SK-N-SH treated with all-trans-retinoic acid at 6 μM for 48 hours (cell line): ENCODE data around the gene SPR.

ENCODE experiments used
- ATAC-seq: fragments of 200-7000 bp; cut with Tn5 transposase; 3 replicates; pipeline ENCODE4 v1.9.1; 2020; ENCODE audit warnings: mild to moderate bottlenecking, moderate library complexity
- ARNTL ChIP-seq: fragments of 450-650 bp; formaldehyde crosslinking; IDR thresholded peaks from 2 replicates; pipeline ENCODE4 v1.5.0; 2020; ENCODE audit warnings: low read depth, mild to moderate bottlenecking, moderate library complexity, borderline replicate concordance
- CREB5 ChIP-seq: fragments of 250-450 bp; sonication (Bioruptor Pico); IDR thresholded peaks from 2 replicates; pipeline ENCODE4 v1.5.1; 2020; ENCODE audit warnings: low read depth, mild to moderate bottlenecking, moderate library complexity
- CSDC2 ChIP-seq: fragments of 250-450 bp; sonication (Bioruptor Pico); IDR thresholded peaks from 2 replicates; pipeline ENCODE4 v1.5.0; 2020; ENCODE audit warnings: mild to moderate bottlenecking, moderate library complexity
- CSRNP3 ChIP-seq: fragments of 250-450 bp; sonication (Bioruptor Pico); IDR thresholded peaks from 2 replicates; pipeline ENCODE4 v1.5.1; 2021; ENCODE audit warnings: mild to moderate bottlenecking, moderate library complexity
- ESRRG ChIP-seq: fragments of 250-450 bp; sonication (Bioruptor Pico); IDR thresholded peaks from 2 replicates; pipeline ENCODE4 v1.6.1; 2021; ENCODE audit warnings: mild to moderate bottlenecking
- ISL1 ChIP-seq: fragments of 250-450 bp; sonication (Bioruptor Pico); IDR thresholded peaks from 2 replicates; pipeline ENCODE4 v2.1.2; 2022; ENCODE audit warnings: mild to moderate bottlenecking, moderate library complexity
- POU6F1 ChIP-seq: fragments of 250-450 bp; sonication (Bioruptor Pico); IDR thresholded peaks from 2 replicates; pipeline ENCODE4 v1.8.0; 2021; ENCODE audit warnings: low read depth, mild to moderate bottlenecking, moderate library complexity, borderline replicate concordance
- PPARA ChIP-seq: fragments of 250-450 bp; sonication (Bioruptor Pico); IDR thresholded peaks from 2 replicates; pipeline ENCODE4 v1.5.0; 2020; ENCODE audit warnings: mild to moderate bottlenecking, borderline replicate concordance
- TCF4 ChIP-seq: fragments of 250-450 bp; sonication (Bioruptor Pico); IDR thresholded peaks from 2 replicates; pipeline ENCODE4 v1.8.0; 2021; ENCODE audit warnings: mild to moderate bottlenecking, moderate library complexity, borderline replicate concordance
- TSHZ2 ChIP-seq: fragments of 250-450 bp; sonication (Bioruptor Pico); IDR thresholded peaks from 2 replicates; pipeline ENCODE4 v1.5.0; 2020; ENCODE audit warnings: mild to moderate bottlenecking, moderate library complexity
- ZFP30 ChIP-seq: fragments of 450-650 bp; formaldehyde crosslinking; IDR thresholded peaks from 2 replicates; pipeline ENCODE4 v1.5.0; 2022; ENCODE audit warnings: mild to moderate bottlenecking, moderate library complexity
- ZNF565 ChIP-seq: fragments of 450-650 bp; formaldehyde crosslinking; conservative IDR thresholded peaks from 2 replicates; pipeline ENCODE4 v1.5.0; 2020; ENCODE audit warnings: low read depth, mild to moderate bottlenecking, moderate library complexity
- ZNF8 ChIP-seq: fragments of 450-650 bp; formaldehyde crosslinking; IDR thresholded peaks from 2 replicates; pipeline ENCODE4 v1.5.0; 2020; ENCODE audit warnings: mild to moderate bottlenecking, moderate library complexity

SPR gene

GRCh38 chr2:72847534-72848315, 39.5 kb upstream of the SPR start (continued):
- TF ChIP-seq CREB5 (no peak), ESRRG (CRISPR knock-in tag) (no peak)
- TF ChIP-seq, all 23 proteins: peak for 0

GRCh38 chr2:72848436-72849137, 38.6 kb upstream of the SPR start:
- ATAC-seq = no peak

GRCh38 chr2:72849138-72849462, 38.1 kb upstream of the SPR start:
- no peak for ATAC-seq
- no peak for TF ChIP-seq ARNTL (CRISPR knock-in tag)
- no peak for TF ChIP-seq TSHZ2 (CRISPR knock-in tag)
- no peak for TF ChIP-seq PPARA (CRISPR knock-in tag)
- no peak for TF ChIP-seq ZFP30 (CRISPR knock-in tag)
- TF ChIP-seq ZNF8 (CRISPR knock-in tag) = no peak

More at GRCh38 chr2:72848436-72849137, 38.6 kb upstream of the SPR start:
- TF ChIP-seq CREB5 = no peak
- no peak for TF ChIP-seq CSDC2 (CRISPR knock-in tag)

- TF ChIP-seq ZNF8 (CRISPR knock-in tag) (no peak), TSHZ2 (CRISPR knock-in tag) (no peak), TCF4 (no peak), PPARA (CRISPR knock-in tag) (no peak), ZNF565 (CRISPR knock-in tag) (no peak), ISL1 (CRISPR knock-in tag) (no peak), POU6F1 (CRISPR knock-in tag) (no peak), CSDC2 (CRISPR knock-in tag) (no peak), CSRNP3 (CRISPR knock-in tag) (no peak)
- ATAC-seq = no peak
These were observed 35.9 kb upstream of the SPR start for GRCh38 chr2:72851333-72851732.
